HG02588 (cell line): ENCODE data around the gene GRPR.
"Not testable (repeated sequence)": the region's sequence is repeated elsewhere in the genome, so short reads cannot be mapped to it uniquely, and the experiment has no call there.

ENCODE experiments used
- ATAC-seq: cut with Tn5 transposase; IDR thresholded peaks from one replicate; pipeline ENCODE4 v1.9.1; 2021; ENCODE audit warnings: mild to moderate bottlenecking, moderate library complexity; ENCODE audit not compliant: unreplicated experiment

Gene GRPR

DNA sequence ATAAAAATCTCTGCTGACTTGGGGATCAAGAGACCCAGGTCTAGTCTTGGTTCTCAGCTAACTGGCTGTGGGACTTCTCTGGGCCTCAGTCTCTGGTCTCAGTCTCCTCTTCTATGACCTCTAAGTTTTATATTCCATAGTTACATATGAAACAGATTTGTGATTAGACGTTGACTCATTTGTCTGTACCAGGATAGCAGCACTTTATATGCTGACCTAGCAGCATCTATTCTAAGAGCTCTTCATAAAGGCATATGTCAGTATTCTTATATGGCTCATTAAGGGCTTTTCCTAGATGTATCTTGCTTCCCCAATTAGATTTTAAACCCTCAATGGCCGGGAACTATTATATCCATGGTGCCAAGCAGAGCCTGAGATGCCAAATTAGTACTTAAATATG is 12.7 kb downstream of the GRPR start:
- ATAC-seq, result no peak

GRCh38 chrX:16137416-16138107 is 14.2 kb downstream of the GRPR start:
- ATAC-seq, result peak; percentile 68

- ATAC-seq, result no peak
Measured at GRCh38 chrX:16138108-16138427, 14.7 kb downstream of the GRPR start.

- ATAC-seq, result no peak
Measured at GRCh38 chrX:16140448-16140847, 17.1 kb downstream of the GRPR start.

DNA sequence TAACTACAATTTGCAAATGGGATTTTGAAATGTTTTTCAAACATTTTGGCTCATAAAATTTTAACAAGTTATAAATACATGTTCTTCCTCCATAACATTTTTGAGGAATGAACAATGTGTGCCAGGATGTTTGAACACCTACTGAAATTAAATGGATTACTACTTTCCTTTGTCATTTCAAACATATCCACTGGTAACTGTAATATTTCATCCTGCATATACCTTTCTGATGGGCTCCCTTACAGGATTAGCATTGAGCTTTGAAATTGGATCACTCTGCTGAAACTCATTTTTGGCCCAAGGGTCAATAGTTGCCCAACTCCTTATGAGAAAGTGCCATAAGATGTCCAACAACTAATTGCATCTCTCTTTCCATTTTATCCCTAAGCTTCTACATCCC is 17.6 kb downstream of the GRPR start:
- no peak for ATAC-seq

DNA sequence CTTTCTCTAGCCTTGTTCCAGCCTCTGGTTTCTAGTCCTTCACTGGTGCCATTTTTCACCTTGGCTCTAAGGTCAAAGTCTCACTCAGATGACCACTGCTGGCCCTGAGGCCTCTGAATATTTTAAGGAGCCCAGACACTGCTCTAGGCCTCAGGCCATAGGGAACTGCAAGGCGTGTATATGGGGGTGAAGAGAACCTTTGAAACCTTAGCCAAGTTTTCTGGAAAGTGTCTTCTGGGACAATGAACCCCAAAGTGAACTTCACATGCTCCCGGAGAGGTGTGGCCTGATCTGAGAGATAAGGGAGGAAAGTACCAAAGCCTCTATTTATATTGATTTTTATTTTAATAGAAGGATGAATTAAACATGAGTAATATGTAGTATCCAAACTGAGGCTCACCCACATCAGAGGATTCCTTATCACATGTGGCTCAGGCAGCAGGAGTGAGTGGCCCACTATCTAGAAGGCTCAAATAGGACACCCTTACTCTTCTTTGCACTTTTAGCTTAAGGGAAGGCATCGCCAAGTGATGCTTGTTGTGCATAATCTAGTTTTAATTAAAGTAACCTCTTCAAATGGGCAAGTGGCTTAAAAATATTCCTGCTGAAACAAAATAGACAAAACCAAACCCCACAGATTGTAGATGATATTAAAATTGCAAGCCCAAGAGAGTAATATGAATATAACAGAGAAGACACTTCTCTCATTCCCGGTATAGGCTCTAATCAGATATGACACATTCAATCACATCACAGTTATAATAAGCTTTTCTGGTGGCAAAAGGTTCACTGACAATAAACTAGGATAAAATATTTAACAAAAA is 18.3 kb downstream of the GRPR start:
- ATAC-seq, result no peak

- ATAC-seq, result no peak
Measured at GRCh38 chrX:16142246-16142558, 18.8 kb downstream of the GRPR start.

DNA sequence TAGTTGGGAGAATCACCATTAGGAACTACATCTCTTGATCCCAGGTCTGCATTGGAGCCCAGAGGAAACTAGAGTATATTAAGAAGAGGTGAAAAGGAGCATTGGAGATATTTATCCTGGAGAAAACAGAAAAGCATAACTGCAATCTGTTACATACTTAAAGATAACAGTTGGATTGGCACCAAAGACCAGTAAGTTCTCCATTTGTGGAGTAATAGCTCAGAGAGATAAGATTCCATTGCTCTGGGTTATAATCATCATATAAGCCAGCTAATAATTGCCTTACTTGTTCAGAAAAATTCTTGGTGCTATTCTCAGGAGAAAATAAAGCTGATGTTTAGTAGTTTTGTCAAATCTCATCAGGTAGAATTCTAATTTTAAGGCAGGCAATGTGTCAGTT is 20.6 kb downstream of the GRPR start:
- no peak for ATAC-seq

- no peak for ATAC-seq
Measured at GRCh38 chrX:16144420-16144819, 21.1 kb downstream of the GRPR start.

GRCh38 chrX:16145093-16145492 is 21.7 kb downstream of the GRPR start:
- not testable (repeated sequence) for ATAC-seq

- no peak for ATAC-seq
Measured at GRCh38 chrX:16145656-16146055, 22.3 kb downstream of the GRPR start.

- ATAC-seq, result no peak
Measured at GRCh38 chrX:16148896-16149295, 25.5 kb downstream of the GRPR start.

- no peak for ATAC-seq
Measured at GRCh38 chrX:16155581-16156096, 32.3 kb downstream of the GRPR start.

GRCh38 chrX:16156692-16157331 is 33.4 kb downstream of the GRPR start:
- no peak for ATAC-seq

- no peak for ATAC-seq
Measured at GRCh38 chrX:16160729-16161128, 37.4 kb downstream of the GRPR start.

- not testable (repeated sequence) for ATAC-seq
Measured at GRCh38 chrX:16161173-16161572, 37.8 kb downstream of the GRPR start.

DNA sequence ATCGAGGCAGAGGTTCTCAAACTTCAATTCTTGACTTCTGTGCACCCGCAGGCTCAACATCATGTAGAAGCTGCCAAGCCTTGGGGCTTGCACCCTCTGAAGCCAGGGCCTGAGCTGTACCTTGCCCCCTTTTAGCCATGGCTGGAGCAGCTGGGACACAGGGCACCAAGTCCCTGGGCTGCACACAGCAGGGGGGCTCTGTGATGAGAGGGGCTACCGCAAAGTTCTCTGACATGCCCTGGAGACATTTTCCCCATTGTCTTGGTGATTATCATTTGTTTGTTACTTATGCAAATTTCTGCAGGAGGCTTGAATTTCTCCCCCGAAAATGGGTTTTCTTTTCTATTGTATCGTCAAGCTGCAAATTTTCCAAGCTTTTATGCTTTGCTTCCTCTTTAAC is 39.0 kb downstream of the GRPR start:
- no peak for ATAC-seq

- no peak for ATAC-seq
Measured at GRCh38 chrX:16164748-16165147, 41.4 kb downstream of the GRPR start.

DNA sequence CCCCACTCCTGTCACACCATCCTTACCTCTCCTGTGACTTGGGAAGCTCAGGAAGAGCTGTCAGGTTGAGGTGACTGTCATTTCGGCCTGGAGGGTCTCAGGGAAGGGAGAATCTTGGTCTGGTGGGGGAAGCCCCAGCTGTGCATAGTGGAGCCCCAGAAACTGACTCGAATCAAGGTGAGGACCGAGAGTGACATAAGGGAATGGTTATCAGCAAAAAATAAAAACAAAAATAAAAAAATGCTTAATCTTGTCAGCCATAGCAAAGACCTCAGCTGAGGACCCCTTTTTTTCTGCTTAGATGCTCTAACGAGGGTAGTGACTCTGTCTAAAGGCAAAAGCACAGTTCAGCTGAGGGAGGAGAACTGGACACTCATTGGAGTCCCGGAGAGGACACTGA is 43.8 kb downstream of the GRPR start, which contains the start of gene MAGEB17:
Gene MAGEB17, plus strand, starts transcription at position 301 of the 400 bp plus-strand sequence. CDS start 2,902 bp downstream, outside the sequence.
- ATAC-seq, result no peak

DNA sequence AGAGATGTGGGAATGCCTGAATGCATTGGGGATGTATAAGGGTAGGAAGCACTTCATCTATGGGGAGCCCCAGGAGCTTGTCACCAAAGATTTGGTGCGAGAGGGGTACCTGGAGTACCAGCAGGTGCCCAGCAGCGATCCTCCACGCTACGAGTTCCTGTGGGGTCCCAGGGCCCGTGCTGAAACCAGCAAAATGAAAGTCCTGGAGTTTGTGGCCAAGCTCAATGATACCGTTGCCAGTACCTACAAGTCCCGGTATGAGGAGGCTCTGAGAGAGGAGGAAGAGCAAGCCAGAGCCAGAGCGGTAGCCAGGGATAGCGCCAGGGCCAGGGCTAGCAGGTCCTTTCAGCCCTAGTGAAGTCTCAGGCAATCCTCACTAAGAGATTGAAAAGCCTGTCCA is 47.7 kb downstream of the GRPR start:
- no peak for ATAC-seq

- no peak for ATAC-seq
Measured at GRCh38 chrX:16171944-16172343, 48.6 kb downstream of the GRPR start.

DNA sequence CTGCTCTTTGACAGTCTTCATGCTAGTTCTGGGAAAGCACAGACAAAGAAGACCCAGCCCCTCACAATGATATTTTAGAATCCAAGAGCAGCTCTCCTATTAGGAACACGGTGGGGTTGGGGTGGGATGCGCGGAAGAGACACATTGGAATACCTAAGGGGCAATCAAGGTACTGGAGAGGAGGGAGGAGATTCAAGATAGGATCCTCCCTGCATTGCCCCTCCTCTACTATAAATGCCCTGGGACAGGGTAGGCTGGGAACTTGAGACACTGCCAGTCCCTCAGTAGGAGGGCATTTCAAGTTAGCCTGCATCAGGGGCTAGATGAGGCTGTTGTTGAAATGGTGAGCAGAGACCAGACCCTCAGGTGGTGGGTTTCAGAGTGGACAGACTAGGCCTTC is 49.0 kb downstream of the GRPR start:
- no peak for ATAC-seq
